Endothelial cell of umbilical vein (primary cell): Measurements from ENCODE around the gene ASIC4. TPM values are rescaled to one million over a fixed set of nuclear protein-coding genes. Genes with fewer than 3 reads are reported as not detected.

ENCODE experiments used
- BruUV-seq: library from RNA; stranded (reverse); fragments of 400-500 nt; replicated peaks from 2 replicates; lab custom pipeline; 2021; lab: Mats Ljungman, UMichigan
- CTCF ChIA-PET: fragments of 300-600, 350-600 bp; sonication (Branson Sonifier 250); formaldehyde crosslinking; loops from one replicate; lab custom pipeline; 2021; ENCODE audit warnings: antibody characterized with exemption, inconsistent platforms; lab: Charles Lee
- POLR2A ChIA-PET: fragments of 300-600, 350-600 bp; sonication (Branson Sonifier 250); formaldehyde crosslinking; loops from one replicate; lab custom pipeline; 2021; ENCODE audit warnings: antibody characterized with exemption, inconsistent platforms; lab: Charles Lee
- DNase-seq: peaks from one replicate; pipeline ENCODE4 v3.0.0-alpha.2; 2011; ENCODE audit warnings: low read depth, low spot score
- FAIRE-seq: peaks from 2 replicates; lab custom pipeline; 2011; peaks lifted over from hg19 to GRCh38; lab: Jason Lieb, UNC
- H2AFZ ChIP-seq: 2 replicates; pipeline ENCODE4 v1.6.0; 2012; ENCODE audit warnings: low read depth, low read length, control low read depth, inconsistent platforms
- H3K27ac ChIP-seq: 2 replicates; pipeline ENCODE4 v1.5.1; 2011; ENCODE audit warnings: low read depth, mild to moderate bottlenecking, control low read depth, low read length, moderate library complexity; ENCODE audit not compliant: insufficient read depth
- H3K27me3 ChIP-seq, 2 experiments: 2 replicates each; pipeline versions ENCODE4 v1.6.0 to v1.6.1; 2011; ENCODE audit warnings: low read length in 2 of 2, mixed read lengths in 1 of 2; ENCODE audit not compliant: control insufficient read depth in 2 of 2, insufficient read depth in 2 of 2
- H3K36me3 ChIP-seq, 2 experiments: 2 replicates in 1 of 2; 3 replicates in 1 of 2; pipeline ENCODE4 v1.5.1; 2011; ENCODE audit warnings: low read length in 2 of 2, mild to moderate bottlenecking in 1 of 2, moderate library complexity in 1 of 2; ENCODE audit not compliant: control insufficient read depth in 2 of 2, insufficient read depth in 2 of 2; ENCODE audit errors: extremely low read depth in 1 of 2
- H3K4me1 ChIP-seq: 3 replicates; pipeline ENCODE4 v1.5.1; 2011; ENCODE audit warnings: mild to moderate bottlenecking, low read length; ENCODE audit not compliant: control insufficient read depth, insufficient read depth; ENCODE audit errors: extremely low read depth
- H3K4me2 ChIP-seq: 2 replicates; pipeline ENCODE4 v1.6.1; 2011; ENCODE audit warnings: low read length, control low read depth, mixed read lengths; ENCODE audit not compliant: insufficient read depth
- H3K4me3 ChIP-seq, 3 experiments: fragments of 200-600 bp in 1 of 3; sonication (generic), shearing (Covaris generic) in 1 of 3; replicated peaks in 1 of 3; 2 replicates each; pipeline ENCODE4 v1.5.1; 2011 to 2016; ENCODE audit warnings: control low read depth in 3 of 3, low read length in 3 of 3, mild to moderate bottlenecking in 2 of 3, inconsistent platforms in 1 of 3, low read depth in 1 of 3, moderate library complexity in 1 of 3; ENCODE audit not compliant: insufficient read depth in 1 of 3
- H3K79me2 ChIP-seq: 2 replicates; pipeline ENCODE4 v1.6.0; 2012; ENCODE audit warnings: low read length, inconsistent platforms; ENCODE audit not compliant: control insufficient read depth, insufficient read depth
- H3K9ac ChIP-seq: replicated peaks from 2 replicates; pipeline ENCODE3; 2011; ENCODE audit warnings: low read length, control low read depth; ENCODE audit not compliant: insufficient read depth; ENCODE audit errors: extremely low read depth
- H3K9me1 ChIP-seq: replicated peaks from 3 replicates; pipeline ENCODE4 v1.6.0; 2011; ENCODE audit warnings: mild to moderate bottlenecking, low read length; ENCODE audit not compliant: control insufficient read depth, insufficient read depth; ENCODE audit errors: extremely low read depth
- H3K9me3 ChIP-seq: replicated peaks from 2 replicates; pipeline ENCODE4 v1.5.1; 2012; ENCODE audit warnings: low read length, inconsistent platforms; ENCODE audit not compliant: control insufficient read depth, insufficient read depth
- H4K20me1 ChIP-seq: replicated peaks from 2 replicates; pipeline ENCODE3; 2011; ENCODE audit warnings: mild to moderate bottlenecking, low read length; ENCODE audit not compliant: control insufficient read depth, insufficient read depth; ENCODE audit errors: extremely low read depth
- CTCF ChIP-seq, 2 donors: IDR thresholded peaks; 1 replicate in 1 of 2; 2 replicates in 1 of 2; pipeline ENCODE4 v1.5.1; 2011; ENCODE audit warnings: low read length in 2 of 2, mild to moderate bottlenecking in 2 of 2, moderate library complexity in 2 of 2, control low read depth in 1 of 2, inconsistent platforms in 1 of 2, low read depth in 1 of 2; ENCODE audit not compliant: insufficient read depth in 1 of 2; ENCODE audit errors: extremely low read depth in 1 of 2
- EZH2 ChIP-seq: IDR thresholded peaks from 2 replicates; pipeline ENCODE4 v1.6.1; 2012; ENCODE audit warnings: borderline replicate concordance, low read depth, mild to moderate bottlenecking, moderate library complexity, low read length, inconsistent platforms; ENCODE audit not compliant: severe bottlenecking
- FOS ChIP-seq: IDR thresholded peaks from 2 replicates; pipeline ENCODE4 v1.6.1; 2011; ENCODE audit warnings: mild to moderate bottlenecking, low read length, moderate library complexity, borderline replicate concordance; ENCODE audit not compliant: insufficient read depth
- GATA2 ChIP-seq: IDR thresholded peaks from 2 replicates; pipeline ENCODE4 v1.7.0; 2011; ENCODE audit warnings: low read depth, mild to moderate bottlenecking, moderate library complexity, mixed read lengths, low read length; ENCODE audit not compliant: insufficient read length, insufficient read depth
- JUN ChIP-seq: IDR thresholded peaks from 2 replicates; pipeline ENCODE4 v1.6.1; 2011; ENCODE audit warnings: borderline replicate concordance, low read depth; ENCODE audit not compliant: insufficient read length, insufficient read depth
- MAX ChIP-seq: IDR thresholded peaks from 2 replicates; pipeline ENCODE4 v1.6.1; 2011; ENCODE audit not compliant: insufficient read depth, insufficient read length
- MYC ChIP-seq: IDR thresholded peaks from one replicate; pipeline ENCODE4 v1.6.1; 2011; ENCODE audit warnings: mild to moderate bottlenecking, low read depth, low read length
- POLR2A ChIP-seq: IDR thresholded peaks from 2 replicates; pipeline ENCODE4 v1.6.1; 2012; ENCODE audit warnings: low read depth, mild to moderate bottlenecking, control low read depth, low read length
- POLR2AphosphoS5 ChIP-seq: IDR thresholded peaks from 2 replicates; pipeline ENCODE4 v1.6.1; 2012; ENCODE audit warnings: low read depth, mild to moderate bottlenecking, control low read depth, low read length, moderate library complexity; ENCODE audit not compliant: insufficient read depth
- dilution Hi-C: fragments of 300-500 bp; cut with MboI; formaldehyde crosslinking; loops from one replicate; pipeline ENCODE4 v1.15.0; 2019; ENCODE audit warnings: low sequenced_read_pairs; ENCODE audit not compliant: extremely low pct_ligation_motif_present
- intact Hi-C: fragments of 100-400 bp; cut with micrococcal nuclease; formaldehyde crosslinking; loops from one replicate; pipeline ENCODE4 v1.10.0; 2022
- polyA plus RNA-seq, 4 experiments: library from polyadenylated mRNA; depleted of rRNA in 3 of 4; stranded (reverse) in 3 of 4; unstranded in 1 of 4; fragments of >200 nt; gene quantifications; 2 replicates each; pipeline versions ENCODE4 v1.2.1 to v1.2.3, GENCODE V29; 2011 to 2012; ENCODE audit warnings: missing spikeins in 1 of 4
- total RNA-seq: library from RNA; stranded (reverse); gene quantifications from 2 replicates; pipeline ENCODE4 v1.2.3, GENCODE V29; 2021

Gene ASIC4
- total and polyA plus RNA-seq, 2 donors (not counting 3 experiments of a cell fraction or from before 2014, with no cell fraction given), result not detected

GRCh38 chr2:219516888-219517287, 2.6 kb downstream of the ASIC4 start:
- Histone ChIP-seq H4K20me1 (no peaks in the 10 kb centered on the region), H3K9ac (no peak overlapping the region), H3K4me1 (no peaks in the 10 kb centered on the region), H3K36me3 (no peaks in the 10 kb centered on the region), H3K9me3 (no peaks in the 10 kb centered on the region), H2AFZ (no peak overlapping the region), H3K4me2 (no peak overlapping the region), H3K9me1 (no peaks in the 10 kb centered on the region), H3K27ac (no peak overlapping the region), H3K79me2 (no peaks in the 10 kb centered on the region), H3K27me3 (peaks cover 58 to 61% of the 10 kb centered on the region in 2 experiments), H3K4me3 (no peak overlapping the region)
- FAIRE-seq, result no peak
- BruUV-seq, result no TSS peak
- dilution Hi-C loops, result no loop called here
- no peak for DNase-seq
- TF ChIP-seq GATA2, result no peak
- TF ChIP-seq POLR2AphosphoS5, result no peak
- no peak for TF ChIP-seq JUN
- no peak for TF ChIP-seq EZH2
- TF ChIP-seq FOS, result no peak
- TF ChIP-seq MYC, result no peak
- no peak for TF ChIP-seq MAX
- TF ChIP-seq POLR2A, result no peak
- TF ChIP-seq CTCF (IDR thresholded peaks at IDR 0.05; ENCODE audit: extremely low read depth in 1 of 2, insufficient read depth in 1 of 2, low read depth in 1 of 2, low read length in 2 of 2), result no peak
- intact Hi-C loops, result no loop called here
- ChIA-PET CTCF (interaction anchor here (2.7 to 6.6 kb wide), 2 partner anchors 10 to 13 kb away, joined by 7 to 39 read pairs; no protein-coding TSS in a partner anchor), POLR2A (interaction anchor here (1.2 kb wide), 1 partner anchor 18 kb away, joined by 4 read pairs; the partner anchor contains the start of gene GMPPA)
